ENCODE data around the gene LONRF3. TPM values are rescaled to one million over a fixed set of nuclear protein-coding genes. Genes with fewer than 3 reads are reported as not detected.
A peak's percentile ranks its signal among the peaks of the same experiment; 100 is the strongest.

Gene LONRF3
- total and polyA plus RNA-seq, 8 donors: 3.0 to 23.0 (median 3.9) TPM

DNA sequence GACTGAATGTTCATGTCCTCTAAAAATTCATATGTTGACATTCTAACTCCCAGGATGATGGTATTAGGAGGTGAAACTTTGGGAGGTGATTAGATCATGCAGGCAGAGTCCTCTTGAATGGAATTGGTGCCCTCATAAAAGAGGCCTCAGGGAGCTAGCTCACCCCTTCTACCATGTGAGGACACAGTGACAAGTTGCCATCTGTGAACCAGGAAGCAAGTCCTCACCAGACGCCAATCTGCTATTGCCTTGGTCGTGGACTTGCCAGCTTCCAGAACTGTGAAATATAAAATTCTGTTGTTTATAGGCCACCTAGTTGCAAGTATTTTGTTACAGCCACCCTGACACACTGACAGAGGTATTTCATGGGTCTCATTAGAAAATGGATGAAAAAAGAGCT is 28.5 kb upstream of the LONRF3 start:
- Histone ChIP-seq H3K27me3 (no peaks in the 10 kb centered on the region), H3K27ac (no peak overlapping the region), H3K36me3 (no peaks in the 10 kb centered on the region), H3K9me3 (no peaks in the 10 kb centered on the region), H3K4me1 (no peaks in the 10 kb centered on the region), H3K4me3 (no peak overlapping the region)
- TF ChIP-seq, protein P1, sequence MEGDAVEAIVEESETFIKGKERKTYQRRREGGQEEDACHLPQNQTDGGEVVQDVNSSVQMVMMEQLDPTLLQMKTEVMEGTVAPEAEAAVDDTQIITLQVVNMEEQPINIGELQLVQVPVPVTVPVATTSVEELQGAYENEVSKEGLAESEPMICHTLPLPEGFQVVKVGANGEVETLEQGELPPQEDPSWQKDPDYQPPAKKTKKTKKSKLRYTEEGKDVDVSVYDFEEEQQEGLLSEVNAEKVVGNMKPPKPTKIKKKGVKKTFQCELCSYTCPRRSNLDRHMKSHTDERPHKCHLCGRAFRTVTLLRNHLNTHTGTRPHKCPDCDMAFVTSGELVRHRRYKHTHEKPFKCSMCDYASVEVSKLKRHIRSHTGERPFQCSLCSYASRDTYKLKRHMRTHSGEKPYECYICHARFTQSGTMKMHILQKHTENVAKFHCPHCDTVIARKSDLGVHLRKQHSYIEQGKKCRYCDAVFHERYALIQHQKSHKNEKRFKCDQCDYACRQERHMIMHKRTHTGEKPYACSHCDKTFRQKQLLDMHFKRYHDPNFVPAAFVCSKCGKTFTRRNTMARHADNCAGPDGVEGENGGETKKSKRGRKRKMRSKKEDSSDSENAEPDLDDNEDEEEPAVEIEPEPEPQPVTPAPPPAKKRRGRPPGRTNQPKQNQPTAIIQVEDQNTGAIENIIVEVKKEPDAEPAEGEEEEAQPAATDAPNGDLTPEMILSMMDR (IDR thresholded peaks at IDR 0.05): no peak
- intact Hi-C loops (cut with DNase I): no loop called here
- ATAC-seq: no peak
- DNase-seq: no peak

DNA sequence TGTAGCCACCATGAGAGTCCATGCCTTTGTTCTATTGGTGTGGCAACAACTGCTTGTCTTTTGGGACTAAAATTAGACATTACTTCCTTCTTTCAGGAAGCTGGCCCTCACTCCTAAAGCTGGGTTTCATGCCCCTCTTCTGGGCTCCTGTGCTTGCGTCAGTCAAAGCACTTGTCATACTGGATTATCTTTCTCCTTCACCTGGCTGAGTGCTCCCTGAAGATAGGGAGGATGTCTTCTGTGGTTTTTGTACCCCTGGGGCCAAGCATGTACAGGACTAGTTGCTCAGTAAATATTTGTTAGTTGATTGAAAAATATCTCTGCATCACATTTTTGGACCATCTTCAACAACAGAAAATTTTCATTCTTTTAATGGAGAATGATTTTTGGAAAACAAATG is 26.1 kb upstream of the LONRF3 start:
- TF ChIP-seq, protein P1 (IDR thresholded peaks at IDR 0.05): no peak
- no peaks in the 10 kb centered on the region for H3K27me3 ChIP-seq
- DNase-seq: no peak
- intact Hi-C loops (cut with DNase I): no loop called here
- ATAC-seq: no peak
- no peaks in the 10 kb centered on the region for H3K4me1 ChIP-seq
- no peak overlapping the region for H3K27ac ChIP-seq
- H3K4me3 ChIP-seq: no peak overlapping the region
- no peaks in the 10 kb centered on the region for H3K36me3 ChIP-seq
- H3K9me3 ChIP-seq: no peaks in the 10 kb centered on the region

DNA sequence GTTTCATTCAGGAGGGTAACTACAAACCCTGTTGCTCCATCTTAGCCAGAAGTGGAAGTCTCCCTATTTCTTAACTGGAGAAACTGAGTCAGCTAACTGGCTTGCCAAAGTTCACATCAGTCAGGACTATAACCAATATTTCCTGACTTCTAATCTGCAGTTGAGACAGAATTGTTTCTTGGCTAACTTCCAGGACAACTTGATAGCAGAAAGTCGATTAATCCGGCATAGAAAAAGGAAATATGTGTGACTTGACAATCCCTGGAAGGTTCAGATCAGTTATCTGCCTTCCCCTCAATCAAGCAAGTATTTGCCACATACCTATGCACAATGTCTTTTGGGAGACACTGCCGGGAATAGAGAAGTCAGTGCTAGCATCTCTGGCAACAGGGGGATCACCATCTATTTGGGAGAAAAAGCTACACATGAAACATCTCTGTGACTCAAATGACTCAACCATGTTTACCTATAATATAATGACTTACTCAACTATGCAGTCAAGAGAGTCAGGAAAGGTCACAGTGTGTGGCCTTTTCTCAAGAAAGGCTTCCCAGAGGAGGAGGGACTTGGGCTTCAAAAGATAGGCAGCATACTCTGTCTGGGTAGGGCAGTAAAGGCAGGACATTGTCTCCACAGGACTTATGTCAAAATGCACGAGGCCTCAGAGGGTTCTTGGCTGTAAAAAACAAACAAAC is 12.4 kb upstream of the LONRF3 start:
- no peaks in the 10 kb centered on the region for H3K36me3 ChIP-seq
- H3K4me3 ChIP-seq: no peak overlapping the region
- ATAC-seq: peak; percentile 76
- no peak overlapping the region for H3K27ac ChIP-seq
- H3K4me1 ChIP-seq: no peaks in the 10 kb centered on the region
- DNase-seq: no peak
- no peaks in the 10 kb centered on the region for H3K9me3 ChIP-seq
- intact Hi-C loops (cut with DNase I): no loop called here
- H3K27me3 ChIP-seq: no peaks in the 10 kb centered on the region
- TF ChIP-seq, protein P1 (IDR thresholded peaks at IDR 0.05): no peak

DNA sequence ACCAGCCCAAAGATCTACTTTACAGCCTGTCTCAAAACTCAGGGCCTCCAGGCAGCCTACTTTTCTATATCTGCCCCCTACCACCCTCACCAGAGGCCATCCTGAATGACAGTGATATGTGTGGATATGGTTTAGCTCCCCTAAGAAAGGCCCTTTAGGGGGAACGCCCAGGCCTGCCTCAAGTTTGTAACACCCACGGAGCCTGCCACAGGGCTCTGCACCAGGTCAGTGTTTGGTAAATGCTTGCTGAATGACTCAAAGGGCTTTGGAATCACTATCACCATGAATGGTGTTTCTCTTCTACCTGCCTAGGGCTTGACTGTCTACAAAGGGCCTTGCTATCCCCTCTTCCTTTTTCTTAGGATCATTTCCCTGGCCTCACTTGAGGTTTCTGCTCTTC is 11.3 kb upstream of the LONRF3 start:
- intact Hi-C loops (cut with DNase I): no loop called here
- no peaks in the 10 kb centered on the region for H3K36me3 ChIP-seq
- no peak overlapping the region for H3K27ac ChIP-seq
- H3K4me1 ChIP-seq: no peaks in the 10 kb centered on the region
- ATAC-seq (no peak), DNase-seq (no peak)
- H3K9me3 ChIP-seq: no peaks in the 10 kb centered on the region
- H3K27me3 ChIP-seq: no peaks in the 10 kb centered on the region
- no peak overlapping the region for H3K4me3 ChIP-seq
- TF ChIP-seq, protein P1 (IDR thresholded peaks at IDR 0.05): no peak

DNA sequence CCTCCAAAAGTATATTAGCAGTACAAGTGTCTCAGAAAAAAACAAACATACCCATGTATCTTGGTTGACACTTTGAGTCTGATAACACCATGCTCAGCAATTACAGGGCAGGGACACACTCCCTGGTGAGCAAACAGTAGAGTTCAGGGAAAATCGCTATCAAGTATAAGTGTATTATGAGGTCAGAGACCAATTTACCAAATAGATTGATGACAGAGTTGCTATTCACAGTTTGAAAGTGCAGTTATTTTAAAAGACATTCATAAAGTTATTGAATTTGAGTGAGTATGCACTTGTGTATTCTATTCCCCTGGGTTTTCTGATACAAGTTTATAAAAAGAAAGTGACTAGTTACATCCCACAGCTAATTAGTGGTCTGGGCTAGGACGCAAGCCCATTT is 10.2 kb upstream of the LONRF3 start:
- DNase-seq (no peak), ATAC-seq (peak; percentile 23)
- H3K4me1 ChIP-seq: no peaks in the 10 kb centered on the region
- TF ChIP-seq, protein P1 (IDR thresholded peaks at IDR 0.05): no peak
- no peaks in the 10 kb centered on the region for H3K36me3 ChIP-seq
- H3K27me3 ChIP-seq: no peaks in the 10 kb centered on the region
- H3K4me3 ChIP-seq: no peak overlapping the region
- no peaks in the 10 kb centered on the region for H3K9me3 ChIP-seq
- intact Hi-C loops (cut with DNase I): no loop called here
- no peak overlapping the region for H3K27ac ChIP-seq
